OCI-LY1 (cell line): ENCODE data around the gene LRRD1.

Source experiments
- H2AFZ ChIP-seq: fragments of 200-600 bp; sonication (generic), shearing (Covaris generic); 2 replicates; pipeline ENCODE4 v1.6.0; 2014; ENCODE audit warnings: antibody characterized with exemption, mild to moderate bottlenecking, low read length
- H3F3A ChIP-seq: fragments of 200-600 bp; sonication (generic), shearing (Covaris generic); 2 replicates; pipeline ENCODE4 v1.6.0; 2014; ENCODE audit warnings: mild to moderate bottlenecking, antibody characterized with exemption, low read length, moderate library complexity; ENCODE audit not compliant: insufficient read depth
- H3K27ac ChIP-seq: fragments of 200-600 bp; sonication (generic); 2 replicates; pipeline ENCODE4 v1.5.1; 2014; ENCODE audit warnings: low read length, mixed run types, mild to moderate bottlenecking, low read depth; ENCODE audit not compliant: poor library complexity, severe bottlenecking
- H3K27me3 ChIP-seq: fragments of 200-600 bp; sonication (generic); 2 replicates; pipeline ENCODE4 v1.6.0; 2014; ENCODE audit warnings: antibody characterized with exemption, mild to moderate bottlenecking, low read length, moderate library complexity; ENCODE audit not compliant: insufficient read depth
- H3K36me3 ChIP-seq: fragments of 200-600 bp; sonication (generic); 2 replicates; pipeline ENCODE4 v1.6.1; 2014; ENCODE audit warnings: mild to moderate bottlenecking, antibody characterized with exemption, low read length, moderate library complexity, mixed read lengths; ENCODE audit not compliant: insufficient read depth
- H3K4me1 ChIP-seq: fragments of 200-600 bp; sonication (generic); 2 replicates; pipeline ENCODE4 v1.5.1; 2014; ENCODE audit warnings: mild to moderate bottlenecking, low read length, moderate library complexity; ENCODE audit not compliant: insufficient read depth, severe bottlenecking
- H3K4me2 ChIP-seq: fragments of 200-600 bp; sonication (generic), shearing (Covaris generic); 2 replicates; pipeline ENCODE4 v1.6.1; 2014; ENCODE audit warnings: low read length
- H3K4me3 ChIP-seq: fragments of 200-600 bp; sonication (generic); 2 replicates; pipeline ENCODE4 v1.5.1; 2014; ENCODE audit warnings: low read length, low read depth, mild to moderate bottlenecking, mixed read lengths; ENCODE audit not compliant: poor library complexity, severe bottlenecking
- H3K79me2 ChIP-seq: fragments of 200-600 bp; shearing (Covaris generic); 2 replicates; pipeline ENCODE4 v1.6.1; 2016; ENCODE audit warnings: mixed run types, low read length, mixed read lengths; ENCODE audit not compliant: insufficient read depth
- H3K9ac ChIP-seq: fragments of 200-600 bp; sonication (generic), shearing (Covaris generic); 2 replicates; pipeline ENCODE4 v1.6.1; 2014; ENCODE audit warnings: mild to moderate bottlenecking, low read length, mixed read lengths
- H3K9me2 ChIP-seq: fragments of 200-600 bp; sonication (generic), shearing (Covaris generic); 2 replicates; pipeline ENCODE4 v1.6.1; 2014; ENCODE audit warnings: low read depth, mild to moderate bottlenecking, low read length, mixed read lengths
- H3K9me3 ChIP-seq: fragments of 200-600 bp; shearing (Covaris generic); 2 replicates; pipeline ENCODE4 v1.6.1; 2014; ENCODE audit warnings: low read length, mixed read lengths
- H4K20me1 ChIP-seq: fragments of 200-600 bp; sonication (generic), shearing (Covaris generic); 2 replicates; pipeline ENCODE4 v1.6.0; 2016; ENCODE audit warnings: mild to moderate bottlenecking, low read length; ENCODE audit not compliant: insufficient read depth
- EZH2 ChIP-seq: fragments of 200-600 bp; sonication (generic), shearing (Covaris generic); IDR thresholded peaks from 2 replicates; pipeline ENCODE4 v1.8.0; 2017; ENCODE audit warnings: borderline replicate concordance, mixed run types, mild to moderate bottlenecking, antibody characterized with exemption, low read length, moderate library complexity, mixed read lengths
- TF ChIP-seq, protein P1 (sequence below): fragments of 200-600 bp; sonication (generic), shearing (Covaris generic); IDR thresholded peaks from 2 replicates; pipeline ENCODE4 v1.5.1; 2017; ENCODE audit warnings: mild to moderate bottlenecking, antibody characterized with exemption, low read length, moderate library complexity, mixed read lengths

The LRRD1 gene

DNA sequence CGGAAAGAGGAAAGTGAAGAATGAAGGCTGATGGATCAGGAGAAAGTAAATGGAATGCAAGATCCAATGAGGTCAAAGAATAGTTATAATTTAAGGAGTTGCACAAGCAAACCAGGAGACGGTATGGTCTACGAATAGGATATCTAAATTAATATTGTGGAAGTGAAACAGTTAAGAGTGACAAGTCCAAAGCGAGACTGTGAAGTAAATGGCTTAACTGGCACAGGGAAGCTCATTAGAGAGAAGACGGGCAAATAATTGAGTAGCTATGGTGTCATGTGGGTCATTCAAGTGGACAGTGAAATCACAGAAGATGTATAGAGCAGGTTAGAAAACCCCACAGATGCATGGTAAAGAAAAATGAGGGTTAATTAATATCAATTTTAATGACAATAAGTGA lies 47.8 kb downstream of the LRRD1 start:
- TF ChIP-seq, protein P1, sequence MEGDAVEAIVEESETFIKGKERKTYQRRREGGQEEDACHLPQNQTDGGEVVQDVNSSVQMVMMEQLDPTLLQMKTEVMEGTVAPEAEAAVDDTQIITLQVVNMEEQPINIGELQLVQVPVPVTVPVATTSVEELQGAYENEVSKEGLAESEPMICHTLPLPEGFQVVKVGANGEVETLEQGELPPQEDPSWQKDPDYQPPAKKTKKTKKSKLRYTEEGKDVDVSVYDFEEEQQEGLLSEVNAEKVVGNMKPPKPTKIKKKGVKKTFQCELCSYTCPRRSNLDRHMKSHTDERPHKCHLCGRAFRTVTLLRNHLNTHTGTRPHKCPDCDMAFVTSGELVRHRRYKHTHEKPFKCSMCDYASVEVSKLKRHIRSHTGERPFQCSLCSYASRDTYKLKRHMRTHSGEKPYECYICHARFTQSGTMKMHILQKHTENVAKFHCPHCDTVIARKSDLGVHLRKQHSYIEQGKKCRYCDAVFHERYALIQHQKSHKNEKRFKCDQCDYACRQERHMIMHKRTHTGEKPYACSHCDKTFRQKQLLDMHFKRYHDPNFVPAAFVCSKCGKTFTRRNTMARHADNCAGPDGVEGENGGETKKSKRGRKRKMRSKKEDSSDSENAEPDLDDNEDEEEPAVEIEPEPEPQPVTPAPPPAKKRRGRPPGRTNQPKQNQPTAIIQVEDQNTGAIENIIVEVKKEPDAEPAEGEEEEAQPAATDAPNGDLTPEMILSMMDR, result no peak
- TF ChIP-seq EZH2, result no peak
- peak overlapping the region; percentile 78 for H3K4me2 ChIP-seq
- H3K9me2 ChIP-seq, result no peaks in the 10 kb centered on the region

GRCh38 chr7:92121681-92122080 lies 57.3 kb downstream of the LRRD1 start:
- Histone ChIP-seq H3K27me3 (no peaks in the 10 kb centered on the region), H3K36me3 (peaks cover 97% of the 10 kb centered on the region), H3K9me3 (peaks cover 10% of the 10 kb centered on the region), H3K27ac (no peak overlapping the region), H3K4me1 (no peaks in the 10 kb centered on the region), H3K9ac (no peak overlapping the region), H3K4me3 (no peak overlapping the region), H3F3A (no peaks in the 10 kb centered on the region), H3K79me2 (peaks cover 42% of the 10 kb centered on the region), H2AFZ (no peak overlapping the region), H4K20me1 (no peaks in the 10 kb centered on the region), H3K9me2 (no peaks in the 10 kb centered on the region), H3K4me2 (no peak overlapping the region)
- TF ChIP-seq, protein P1, result no peak
- no peak for TF ChIP-seq EZH2

More for the DNA sequence above, 47.8 kb downstream of the LRRD1 start:
- H3K27me3 ChIP-seq, result no peaks in the 10 kb centered on the region
- no peak overlapping the region for H3K4me3 ChIP-seq
- H2AFZ ChIP-seq, result no peak overlapping the region
- H3K79me2 ChIP-seq, result peaks cover 29% of the 10 kb centered on the region
- H4K20me1 ChIP-seq, result no peaks in the 10 kb centered on the region
- peak overlapping the region; percentile 9 for H3K27ac ChIP-seq
- no peaks in the 10 kb centered on the region for H3F3A ChIP-seq
- H3K9ac ChIP-seq, result no peak overlapping the region
- H3K36me3 ChIP-seq, result peaks cover 60% of the 10 kb centered on the region
- peaks cover 37% of the 10 kb centered on the region for H3K4me1 ChIP-seq
- no peaks in the 10 kb centered on the region for H3K9me3 ChIP-seq

DNA sequence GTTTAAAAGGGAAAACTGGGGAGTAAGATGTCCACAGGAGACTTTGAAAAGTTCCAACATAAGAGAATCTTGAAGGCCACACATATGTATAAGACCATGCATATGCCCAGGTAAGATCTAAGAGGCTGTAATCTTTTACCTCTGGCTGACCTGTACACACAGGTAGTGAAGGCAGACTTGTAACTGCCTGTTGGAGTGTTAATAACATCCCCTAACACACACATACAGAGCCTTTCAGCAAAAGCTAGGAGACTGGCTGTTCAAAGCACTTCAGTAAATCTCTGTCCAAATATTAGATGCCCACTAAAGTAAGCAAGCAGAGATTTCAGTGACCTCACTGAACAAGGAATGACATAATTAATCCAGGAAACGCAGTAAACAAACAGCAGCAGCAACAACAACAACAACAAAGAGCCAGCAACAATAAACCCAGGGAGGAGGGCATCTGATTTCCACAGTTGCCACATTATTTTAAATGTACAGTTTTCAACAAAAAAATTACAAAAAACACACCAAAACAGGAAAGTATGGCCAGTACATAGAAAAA lies 59.7 kb downstream of the LRRD1 start:
- H3K4me3 ChIP-seq, result no peak overlapping the region
- no peak overlapping the region for H3K9ac ChIP-seq
- no peak overlapping the region for H3K27ac ChIP-seq
- no peaks in the 10 kb centered on the region for H3K9me2 ChIP-seq
- no peak overlapping the region for H2AFZ ChIP-seq
- H3K9me3 ChIP-seq, result peaks cover 10% of the 10 kb centered on the region
- H3K79me2 ChIP-seq, result peaks cover 42% of the 10 kb centered on the region
- H3K27me3 ChIP-seq, result no peaks in the 10 kb centered on the region
- TF ChIP-seq, protein P1, result no peak
- no peak for TF ChIP-seq EZH2
- H3F3A ChIP-seq, result no peaks in the 10 kb centered on the region
- no peaks in the 10 kb centered on the region for H4K20me1 ChIP-seq
- H3K4me2 ChIP-seq, result no peak overlapping the region
- H3K36me3 ChIP-seq, result peaks cover 97% of the 10 kb centered on the region
- H3K4me1 ChIP-seq, result no peaks in the 10 kb centered on the region
